Measurements from ENCODE around the gene LARP4B. TPM values are rescaled to one million over a fixed set of nuclear protein-coding genes. Genes with fewer than 3 reads are reported as not detected.

LARP4B gene
- total RNA-seq, 4 donors from 2014 or later = 51.2 to 60.8 (median 56.5) TPM

DNA sequence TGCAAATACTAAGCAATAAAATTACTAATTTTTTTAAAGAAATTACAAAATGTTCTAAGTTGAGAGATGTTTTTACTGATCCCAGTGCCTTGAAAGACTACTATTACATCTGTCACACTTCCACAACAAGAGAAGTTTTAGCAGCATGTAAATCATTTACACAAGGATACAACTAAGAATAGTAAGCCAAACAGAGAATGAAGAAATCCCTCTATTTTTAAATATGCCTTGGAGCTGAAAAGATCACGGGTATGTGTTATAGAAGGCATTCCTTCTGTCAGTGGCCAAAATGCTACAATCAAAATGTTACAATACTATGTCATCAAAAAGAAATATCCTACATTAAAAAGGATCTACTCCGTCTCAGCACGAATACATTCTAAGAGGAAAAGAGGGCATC lies 52.6 kb downstream of the LARP4B start:
- TF ChIP-seq, protein P1, sequence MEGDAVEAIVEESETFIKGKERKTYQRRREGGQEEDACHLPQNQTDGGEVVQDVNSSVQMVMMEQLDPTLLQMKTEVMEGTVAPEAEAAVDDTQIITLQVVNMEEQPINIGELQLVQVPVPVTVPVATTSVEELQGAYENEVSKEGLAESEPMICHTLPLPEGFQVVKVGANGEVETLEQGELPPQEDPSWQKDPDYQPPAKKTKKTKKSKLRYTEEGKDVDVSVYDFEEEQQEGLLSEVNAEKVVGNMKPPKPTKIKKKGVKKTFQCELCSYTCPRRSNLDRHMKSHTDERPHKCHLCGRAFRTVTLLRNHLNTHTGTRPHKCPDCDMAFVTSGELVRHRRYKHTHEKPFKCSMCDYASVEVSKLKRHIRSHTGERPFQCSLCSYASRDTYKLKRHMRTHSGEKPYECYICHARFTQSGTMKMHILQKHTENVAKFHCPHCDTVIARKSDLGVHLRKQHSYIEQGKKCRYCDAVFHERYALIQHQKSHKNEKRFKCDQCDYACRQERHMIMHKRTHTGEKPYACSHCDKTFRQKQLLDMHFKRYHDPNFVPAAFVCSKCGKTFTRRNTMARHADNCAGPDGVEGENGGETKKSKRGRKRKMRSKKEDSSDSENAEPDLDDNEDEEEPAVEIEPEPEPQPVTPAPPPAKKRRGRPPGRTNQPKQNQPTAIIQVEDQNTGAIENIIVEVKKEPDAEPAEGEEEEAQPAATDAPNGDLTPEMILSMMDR (IDR thresholded peaks at IDR 0.05; ENCODE audit: low read depth) = no peak

DNA sequence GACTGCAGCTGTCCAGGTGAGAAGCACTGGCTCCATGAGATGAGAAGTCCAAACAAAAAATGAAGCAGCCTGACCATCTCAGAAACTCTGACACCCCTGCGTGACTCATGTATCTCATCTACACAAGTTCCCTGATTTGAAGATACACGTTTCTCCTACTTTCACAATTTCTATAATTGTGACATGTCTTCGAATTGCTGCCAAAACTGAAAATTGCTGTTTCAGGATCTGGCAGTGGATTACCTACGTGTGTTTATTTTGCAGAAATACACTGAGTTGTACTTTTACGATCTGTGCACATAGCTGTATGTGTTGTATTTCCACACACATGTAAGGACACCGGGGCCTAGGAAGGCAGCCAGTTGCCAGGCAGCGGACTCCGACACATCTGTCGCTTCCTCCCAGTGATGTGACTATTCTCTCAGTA lies 53.2 kb downstream of the LARP4B start:
- TF ChIP-seq, protein P1 (IDR thresholded peaks at IDR 0.05; ENCODE audit: low read depth) = no peak

DNA sequence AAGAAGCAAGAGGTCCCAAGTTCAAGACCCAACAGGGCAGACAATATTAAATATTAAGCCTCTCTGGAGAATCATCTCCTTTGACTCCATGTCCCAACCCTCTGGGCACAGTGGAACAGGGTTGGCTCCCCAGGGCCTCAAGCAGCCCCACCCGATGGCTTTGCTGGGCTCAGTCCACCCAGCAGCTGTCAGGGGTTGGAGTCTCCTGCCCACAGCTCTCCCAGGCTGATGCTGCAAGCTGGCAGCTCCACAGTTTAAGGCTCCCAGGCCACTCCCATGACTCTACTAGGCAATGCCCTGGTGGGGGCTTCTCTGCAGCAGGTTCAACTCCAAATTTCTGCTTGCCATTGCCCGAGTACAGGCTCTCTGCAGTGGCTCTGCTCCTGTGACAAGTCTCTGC lies 55.1 kb downstream of the LARP4B start:
- TF ChIP-seq, protein P1 (IDR thresholded peaks at IDR 0.05; ENCODE audit: low read depth) = no peak

- TF ChIP-seq, protein P1 (IDR thresholded peaks at IDR 0.05; ENCODE audit: low read depth) = no peak
Observed at GRCh38 chr10:873020-873419, 58.5 kb downstream of the LARP4B start.

DNA sequence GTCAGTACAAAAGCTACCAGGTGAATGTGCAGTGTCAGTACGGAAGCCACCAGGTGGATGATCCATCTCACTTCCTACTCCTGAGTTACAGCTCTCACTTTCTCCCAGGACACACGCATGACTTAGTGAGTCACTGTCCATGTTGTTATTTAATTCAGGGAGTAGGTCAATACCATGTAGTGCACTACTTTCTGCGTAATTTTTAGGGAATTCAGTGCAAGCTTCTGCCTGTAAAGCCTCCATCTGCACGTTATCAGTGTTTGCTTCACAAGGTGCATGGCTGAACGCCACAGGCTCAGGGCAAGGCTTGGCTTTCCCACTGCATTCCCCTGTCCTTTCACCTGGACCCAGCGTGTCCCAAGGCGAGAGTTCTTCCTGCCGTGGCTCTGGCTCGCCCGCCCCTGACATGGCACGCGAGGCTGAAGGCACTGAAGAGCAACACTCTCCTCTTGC lies 59.5 kb downstream of the LARP4B start:
- TF ChIP-seq, protein P1 (IDR thresholded peaks at IDR 0.05; ENCODE audit: low read depth) = no peak

DNA sequence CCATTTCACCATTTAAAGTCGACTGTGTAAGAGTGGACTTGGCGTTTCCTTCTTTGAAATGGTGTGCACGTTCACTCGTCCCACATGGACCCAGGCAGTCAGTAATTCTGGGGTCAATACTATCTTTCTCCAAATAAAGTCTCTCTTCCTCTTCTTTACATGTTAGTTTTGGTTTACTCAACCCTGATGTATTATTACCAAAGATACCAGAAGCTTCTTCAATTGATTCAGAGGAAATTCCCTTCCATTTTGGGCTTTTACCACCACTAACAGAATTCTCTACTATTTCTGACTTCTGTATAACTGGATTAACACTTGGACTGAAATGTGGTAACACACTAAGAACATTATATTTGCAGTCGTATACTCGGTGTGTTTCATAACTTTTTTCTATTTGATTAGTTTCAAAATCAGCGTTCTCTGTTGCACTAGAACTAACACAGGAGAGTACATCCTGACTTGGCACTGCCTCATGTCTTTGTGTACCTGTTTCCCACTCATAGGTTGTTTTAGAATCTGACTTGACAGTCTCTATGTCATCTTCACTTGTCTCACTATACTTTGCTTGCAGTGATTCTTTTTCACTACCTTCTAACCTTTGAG lies 60.8 kb downstream of the LARP4B start:
- TF ChIP-seq, protein P1 (IDR thresholded peaks at IDR 0.05; ENCODE audit: low read depth) = no peak

GRCh38 chr10:869171-869570 lies 62.3 kb downstream of the LARP4B start:
- TF ChIP-seq, protein P1 (IDR thresholded peaks at IDR 0.05; ENCODE audit: low read depth) = no peak

Measured in subcutaneous adipose tissue (tissue), 4 donors.